Lung (tissue), 12 donors: Measurements from ENCODE around the gene TRPM3. TPM values are rescaled to one million over a fixed set of nuclear protein-coding genes. Genes with fewer than 3 reads are reported as not detected.

Experiments used
- ATAC-seq: fragments of 200-7000 bp; cut with Tn5 transposase; one replicate; pipeline ENCODE4 v1.9.1; 2020; ENCODE audit warnings: moderate number of reproducible peaks; ENCODE audit not compliant: insufficient read depth, low FRiP score
- DNase-seq, 3 donors: peaks; one replicate each; pipeline ENCODE4 v3.0.0-alpha.2; 2013 to 2017
- H3K27ac ChIP-seq, 2 donors: one replicate each; pipeline ENCODE4 v1.5.1; 2013; ENCODE audit warnings: mild to moderate bottlenecking in 2 of 2, moderate library complexity in 2 of 2, control low read depth in 1 of 2, inconsistent platforms in 1 of 2, low read depth in 1 of 2, low read length in 1 of 2
- H3K27me3 ChIP-seq, 3 donors: one replicate each; pipeline ENCODE4 v1.5.1; 2013; ENCODE audit warnings: low read length in 2 of 3; ENCODE audit not compliant: control insufficient read depth in 3 of 3, insufficient read depth in 3 of 3
- H3K36me3 ChIP-seq, 4 donors: one replicate each; pipeline ENCODE4 v1.5.1; 2013; ENCODE audit warnings: low read length in 4 of 4, mild to moderate bottlenecking in 1 of 4, moderate library complexity in 1 of 4; ENCODE audit not compliant: control insufficient read depth in 4 of 4, insufficient read depth in 4 of 4
- H3K4me1 ChIP-seq, 5 donors: one replicate each; pipeline ENCODE4 v1.5.1; 2013; ENCODE audit warnings: low read length in 5 of 5, mild to moderate bottlenecking in 2 of 5, moderate library complexity in 1 of 5; ENCODE audit not compliant: control insufficient read depth in 5 of 5, insufficient read depth in 5 of 5
- H3K4me3 ChIP-seq: one replicate; pipeline ENCODE4 v1.5.1; 2013; ENCODE audit warnings: mild to moderate bottlenecking, control low read depth, moderate library complexity
- H3K9ac ChIP-seq, 2 donors: one replicate each; pipeline ENCODE4 v1.5.1; 2013; ENCODE audit warnings: low read length in 2 of 2, control low read depth in 1 of 2; ENCODE audit not compliant: insufficient read depth in 1 of 2
- H3K9me3 ChIP-seq, 4 donors: one replicate each; pipeline ENCODE4 v1.5.1; 2013; ENCODE audit warnings: low read length in 3 of 4, mild to moderate bottlenecking in 1 of 4, moderate library complexity in 1 of 4; ENCODE audit not compliant: control insufficient read depth in 4 of 4, insufficient read depth in 3 of 4
- WGBS, 2 donors: extraction: QIAGEN DNeasy Blood & Tissue Kit; methylation state at CpG; one replicate each; pipeline ENCODE4 v1.1.7; 2013; 5-methylcytosine and 5-hydroxymethylcytosine counted together
- polyA plus RNA-seq, 2 donors: library from polyadenylated mRNA; stranded (reverse); fragments of 200-250 nt; gene quantifications; one replicate each; pipeline ENCODE4 v1.2.1, GENCODE V29; 2013
- total RNA-seq, 2 donors: library from RNA; depleted of rRNA in 1 of 2; stranded (reverse); fragments of >200 nt in 1 of 2; gene quantifications; one replicate each; pipeline ENCODE4 v1.2.1, GENCODE V29; 2014 to 2021
- TF ChIP-seq, protein P1 (sequence below): IDR thresholded peaks from 2 replicates; pipeline ENCODE4 v1.5.1; 2012; ENCODE audit warnings: mild to moderate bottlenecking; ENCODE audit errors: control extremely low read depth, extremely low read depth
- donor health status: control.
- donor health status: control.
- donor health status: Bipolar disorder and iron deficiency.
- donor health status: healthy.
- donor health status: DM: yes; HTN: yes; CAD: no.

The TRPM3 gene
- total and polyA plus RNA-seq, 4 donors, result 0.02 to 1.4 (median 0.49) TPM; not detected in 1

DNA sequence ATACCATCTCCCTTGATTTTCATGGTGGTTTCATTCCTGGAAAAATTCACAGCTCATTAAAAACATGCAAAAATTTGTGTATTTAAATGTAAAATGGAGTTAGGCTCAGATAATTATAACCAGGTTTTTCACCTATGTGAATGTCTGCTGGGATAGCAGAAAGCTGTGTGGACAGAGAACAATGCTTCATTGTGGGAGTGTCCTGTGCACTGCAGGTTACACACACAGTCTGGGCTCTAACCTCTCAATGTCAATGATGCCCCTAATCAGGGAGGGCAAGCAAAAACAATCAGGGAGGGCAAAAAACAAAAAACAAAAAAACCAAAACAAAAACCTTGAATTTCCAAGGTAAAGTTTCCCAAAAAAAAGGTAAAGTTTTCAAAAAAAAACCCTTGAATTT lies 548.1 kb downstream of the TRPM3 start:
- Histone ChIP-seq H3K4me1 (peaks cover 0 to 23% (median 11%) of the 10 kb centered on the region in 5 donors), H3K9me3 (no peaks in the 10 kb centered on the region), H3K9ac (no peak overlapping the region), H3K4me3 (no peak overlapping the region), H3K36me3 (no peaks in the 10 kb centered on the region), H3K27me3 (no peaks in the 10 kb centered on the region), H3K27ac (no peak overlapping the region)
- TF ChIP-seq, protein P1, sequence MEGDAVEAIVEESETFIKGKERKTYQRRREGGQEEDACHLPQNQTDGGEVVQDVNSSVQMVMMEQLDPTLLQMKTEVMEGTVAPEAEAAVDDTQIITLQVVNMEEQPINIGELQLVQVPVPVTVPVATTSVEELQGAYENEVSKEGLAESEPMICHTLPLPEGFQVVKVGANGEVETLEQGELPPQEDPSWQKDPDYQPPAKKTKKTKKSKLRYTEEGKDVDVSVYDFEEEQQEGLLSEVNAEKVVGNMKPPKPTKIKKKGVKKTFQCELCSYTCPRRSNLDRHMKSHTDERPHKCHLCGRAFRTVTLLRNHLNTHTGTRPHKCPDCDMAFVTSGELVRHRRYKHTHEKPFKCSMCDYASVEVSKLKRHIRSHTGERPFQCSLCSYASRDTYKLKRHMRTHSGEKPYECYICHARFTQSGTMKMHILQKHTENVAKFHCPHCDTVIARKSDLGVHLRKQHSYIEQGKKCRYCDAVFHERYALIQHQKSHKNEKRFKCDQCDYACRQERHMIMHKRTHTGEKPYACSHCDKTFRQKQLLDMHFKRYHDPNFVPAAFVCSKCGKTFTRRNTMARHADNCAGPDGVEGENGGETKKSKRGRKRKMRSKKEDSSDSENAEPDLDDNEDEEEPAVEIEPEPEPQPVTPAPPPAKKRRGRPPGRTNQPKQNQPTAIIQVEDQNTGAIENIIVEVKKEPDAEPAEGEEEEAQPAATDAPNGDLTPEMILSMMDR, result no peak
- DNase-seq, result no peak
- ATAC-seq, result no peak

DNA sequence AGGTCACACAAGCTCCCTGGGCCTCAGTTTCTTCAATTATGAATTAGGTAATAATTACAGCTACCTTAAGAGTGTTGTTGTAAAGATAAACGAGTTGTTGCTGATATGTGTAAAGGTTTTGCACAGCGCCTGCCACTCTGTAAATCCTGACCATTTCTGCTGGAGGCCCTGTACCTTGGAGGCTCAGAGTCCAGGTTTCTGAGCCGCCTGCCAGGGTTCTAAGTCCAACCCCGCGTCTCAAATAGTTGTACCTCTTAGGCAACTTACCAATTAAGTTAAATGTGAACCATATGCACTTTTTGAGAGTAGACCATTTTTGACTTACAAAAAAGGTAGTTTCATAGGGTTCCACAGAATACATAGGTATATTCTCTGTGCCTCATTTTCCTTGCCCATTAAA lies 550.2 kb downstream of the TRPM3 start:
- DNase-seq (no peak), ATAC-seq (no peak)
- H3K27ac ChIP-seq, result no peak overlapping the region
- H3K9me3 ChIP-seq, result no peaks in the 10 kb centered on the region
- no peaks in the 10 kb centered on the region for H3K27me3 ChIP-seq
- WGBS, 2 donors, result 93 to 98% methylated on average over 5 of the region's 5 CpGs
- no peak overlapping the region for H3K4me3 ChIP-seq
- H3K9ac ChIP-seq, result no peak overlapping the region
- TF ChIP-seq, protein P1, result no peak
- H3K36me3 ChIP-seq, result no peaks in the 10 kb centered on the region
- H3K4me1 ChIP-seq, result peaks cover 0 to 17% (median 9%) of the 10 kb centered on the region in 5 donors

DNA sequence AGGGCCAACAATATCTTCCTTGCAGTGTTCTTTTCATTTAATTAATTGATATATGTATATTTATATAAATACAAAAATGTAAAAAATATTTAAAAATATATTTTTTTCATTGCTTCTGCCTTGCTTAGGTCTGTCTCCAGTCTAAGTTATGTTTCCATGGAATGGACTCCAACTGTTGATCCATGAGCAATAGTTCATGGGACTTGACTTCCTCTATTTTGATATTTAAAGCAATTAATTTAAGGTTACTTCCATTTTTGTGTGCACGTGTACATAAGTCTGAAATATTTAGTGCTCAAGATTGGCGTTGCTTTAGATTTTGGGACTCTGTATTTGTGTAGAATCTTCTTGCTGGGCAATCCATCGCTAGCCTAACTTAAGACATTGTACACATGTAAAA lies 551.6 kb downstream of the TRPM3 start:
- Histone ChIP-seq H3K36me3 (no peaks in the 10 kb centered on the region), H3K4me3 (no peak overlapping the region), H3K4me1 (peaks cover 0 to 19% (median 10%) of the 10 kb centered on the region in 5 donors), H3K27me3 (no peaks in the 10 kb centered on the region), H3K9ac (no peak overlapping the region), H3K27ac (no peak overlapping the region), H3K9me3 (no peaks in the 10 kb centered on the region)
- TF ChIP-seq, protein P1, result no peak
- DNase-seq (no peak), ATAC-seq (no peak)
- 87 to 94% methylated on average over 3 of the region's 3 CpGs for WGBS, 2 donors

DNA sequence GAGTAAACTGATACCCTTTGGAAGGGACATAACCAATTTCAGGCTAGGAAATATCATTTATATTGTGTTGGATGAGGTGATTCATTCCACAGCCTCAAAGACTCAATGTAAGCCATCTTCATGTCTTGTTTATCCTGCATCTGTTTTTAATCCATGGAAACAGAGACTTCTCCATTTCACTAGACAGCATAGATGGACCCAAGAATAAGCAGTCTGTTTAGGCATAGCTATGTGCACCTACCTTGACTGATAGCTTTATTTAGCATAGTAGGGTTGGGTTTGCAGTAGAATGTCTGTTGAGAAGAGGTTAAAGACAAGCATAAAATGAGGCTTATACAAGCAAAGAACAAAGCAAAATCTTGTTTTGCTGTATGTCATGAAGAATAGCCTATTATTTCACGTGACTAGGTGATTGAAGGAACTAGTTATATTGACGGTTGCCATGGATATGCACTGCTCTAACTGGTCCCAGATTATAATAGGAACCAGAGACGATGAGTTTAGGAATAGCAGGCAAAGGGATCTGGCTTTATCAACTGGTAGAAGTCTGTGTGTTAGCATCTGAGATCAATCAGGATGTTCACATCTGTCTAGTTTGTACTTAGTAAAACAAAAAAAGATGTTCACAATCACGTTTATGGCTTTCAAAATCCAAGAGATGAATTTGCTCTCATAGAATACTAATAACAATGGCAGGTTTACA lies 552.2 kb downstream of the TRPM3 start:
- Histone ChIP-seq H3K27me3 (no peaks in the 10 kb centered on the region), H3K36me3 (no peaks in the 10 kb centered on the region), H3K4me3 (no peak overlapping the region), H3K9me3 (no peaks in the 10 kb centered on the region), H3K9ac (no peak overlapping the region), H3K4me1 (peaks cover 0 to 20% (median 7%) of the 10 kb centered on the region in 5 donors), H3K27ac (no peak overlapping the region)
- DNase-seq (no peak), ATAC-seq (no peak)
- TF ChIP-seq, protein P1, result no peak
- 80 to 90% methylated on average over 4 of the region's 4 CpGs for WGBS, 2 donors
